D341Med (cell line): Measurements from ENCODE around the gene RASAL1.
A peak's percentile ranks its signal among the peaks of the same experiment; 100 is the strongest.

Experiments used
- DNase-seq: peaks from one replicate; pipeline ENCODE4 v3.0.0; 2012; ENCODE audit warnings: low spot score

Gene RASAL1

GRCh38 chr12:113135178-113136127, at the start of gene RASAL1:
RASAL1 (minus strand) TSS chr12:113135761; CDS start chr12:113135462, 299 bp downstream.
- DNase-seq: peak; percentile 82

GRCh38 chr12:113184900-113185179, 49.3 kb upstream of the RASAL1 start:
- DNase-seq: peak; percentile 95

DNA sequence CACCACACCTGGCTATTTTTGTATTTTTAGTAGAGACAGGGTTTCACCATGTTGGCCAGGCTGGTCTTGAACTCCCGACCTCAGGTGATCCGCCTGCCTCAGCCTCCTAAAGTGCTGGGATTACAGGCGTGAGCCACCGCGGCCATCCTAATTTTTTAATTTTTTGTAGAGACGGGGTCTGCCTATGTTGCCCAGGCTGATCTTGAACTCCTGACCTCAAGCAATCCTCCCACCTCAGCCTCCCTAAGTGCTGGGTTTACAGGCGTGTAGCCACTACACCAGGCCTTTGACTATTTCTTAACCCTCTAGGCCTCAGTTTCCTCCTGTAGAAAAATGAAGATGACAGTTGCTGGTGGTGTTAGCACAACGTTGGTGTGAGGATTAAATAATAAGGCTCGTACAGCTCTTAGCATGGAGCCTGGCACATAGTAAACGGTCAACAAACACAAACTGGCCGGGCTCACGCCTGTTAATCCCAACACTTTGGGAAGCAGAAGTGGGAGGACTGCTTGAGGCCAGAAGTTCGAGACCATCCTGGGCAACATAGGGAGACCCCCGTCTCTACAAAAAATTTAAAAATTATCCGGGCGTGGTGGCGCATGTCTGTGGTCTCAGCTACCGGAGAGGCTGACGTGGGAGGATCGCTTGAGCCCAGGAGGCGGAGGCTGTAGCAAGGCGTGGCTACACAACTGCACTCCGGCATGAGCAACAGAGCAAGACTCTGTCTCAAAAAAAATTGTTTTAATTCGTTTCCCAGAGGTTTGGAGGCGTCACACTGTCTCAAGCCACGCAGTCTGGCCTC, 48.7 kb upstream of the RASAL1 start:
- no peak for DNase-seq

- no peak for DNase-seq
These were observed 47.5 kb upstream of the RASAL1 start for GRCh38 chr12:113183030-113183589.

DNA sequence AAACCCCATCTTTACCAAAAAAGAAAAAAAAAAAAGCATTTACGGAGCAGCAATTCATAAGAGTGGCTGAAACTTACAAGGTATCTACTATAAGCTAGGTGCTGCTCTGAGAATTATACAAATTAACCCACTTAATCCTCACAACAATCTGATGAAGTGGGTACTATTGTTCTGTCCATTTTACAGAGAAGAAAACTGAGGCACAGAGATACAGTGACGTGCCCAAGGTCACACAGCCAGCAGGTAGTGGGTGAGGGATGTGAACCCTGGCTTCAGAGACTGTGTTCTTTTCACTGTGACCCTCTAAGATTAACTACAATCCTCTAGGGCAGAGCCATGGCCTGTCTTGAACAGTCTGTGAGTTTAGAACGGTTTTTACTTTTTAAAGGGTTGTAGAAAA, 46.4 kb upstream of the RASAL1 start:
- DNase-seq: no peak

DNA sequence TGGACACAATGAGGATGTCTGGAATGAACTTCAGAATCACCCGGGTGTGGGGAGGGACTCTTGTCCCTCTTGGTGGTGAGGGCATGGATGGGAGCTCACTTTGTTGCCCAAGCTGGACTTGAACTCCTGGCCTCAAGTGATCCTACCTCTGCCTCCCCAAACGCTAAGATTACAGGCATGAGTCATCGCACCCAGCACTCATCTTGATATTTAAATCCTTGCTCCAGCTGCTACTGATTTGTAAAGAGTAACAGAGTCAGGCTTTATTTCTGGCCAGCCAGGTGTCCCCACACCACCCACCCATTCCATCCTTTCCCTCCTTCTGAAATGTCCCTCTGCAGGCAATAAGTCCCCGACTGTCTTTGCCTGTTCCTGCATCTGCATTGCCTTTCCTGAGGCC, 44.8 kb upstream of the RASAL1 start:
- DNase-seq: no peak

DNA sequence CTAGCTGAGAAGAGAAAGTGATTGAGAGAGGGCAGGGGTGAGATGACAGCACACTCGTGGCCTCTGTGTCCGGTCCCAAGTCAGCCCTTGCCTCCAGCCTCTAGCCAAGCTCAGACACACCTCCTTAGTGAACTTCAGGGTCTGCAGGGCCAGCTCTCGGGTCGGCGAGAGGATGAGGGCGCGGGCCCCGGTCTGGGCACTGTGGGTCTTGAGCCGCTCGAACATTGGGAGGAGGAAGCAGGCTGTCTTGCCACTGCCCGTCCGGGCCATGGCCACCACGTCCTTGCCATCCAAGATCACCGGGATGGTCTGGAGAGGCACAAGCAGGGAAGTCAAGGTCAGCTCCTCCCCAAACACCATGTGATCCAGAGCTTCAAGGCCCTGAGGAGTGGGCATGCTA, 43.5 kb upstream of the RASAL1 start:
- DNase-seq: no peak

- DNase-seq: peak; percentile 87
These were observed 39.2 kb upstream of the RASAL1 start for GRCh38 chr12:113174461-113175384.

- DNase-seq: no peak
These were observed 37.6 kb upstream of the RASAL1 start for GRCh38 chr12:113173081-113173698.

DNA sequence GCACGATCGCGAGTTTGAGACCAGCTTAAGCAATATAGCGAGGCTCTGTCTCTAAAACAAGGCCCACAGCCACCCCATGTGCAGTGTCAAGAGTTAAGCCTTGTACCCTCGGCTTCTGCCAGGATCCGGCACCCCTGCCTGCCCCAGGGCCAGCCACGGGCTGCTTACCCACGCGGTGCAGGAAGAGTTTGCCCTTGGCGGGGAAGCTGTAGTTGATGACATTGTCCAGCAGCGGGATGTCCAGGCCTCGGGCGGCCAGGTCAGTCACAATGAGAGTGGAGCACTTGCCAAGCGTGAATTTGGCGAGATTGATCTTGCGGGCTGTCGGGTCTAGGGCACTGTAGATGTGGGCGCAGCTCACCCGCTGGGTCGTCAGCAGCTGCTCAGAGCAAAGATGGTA, 36.6 kb upstream of the RASAL1 start:
- no peak for DNase-seq

DNA sequence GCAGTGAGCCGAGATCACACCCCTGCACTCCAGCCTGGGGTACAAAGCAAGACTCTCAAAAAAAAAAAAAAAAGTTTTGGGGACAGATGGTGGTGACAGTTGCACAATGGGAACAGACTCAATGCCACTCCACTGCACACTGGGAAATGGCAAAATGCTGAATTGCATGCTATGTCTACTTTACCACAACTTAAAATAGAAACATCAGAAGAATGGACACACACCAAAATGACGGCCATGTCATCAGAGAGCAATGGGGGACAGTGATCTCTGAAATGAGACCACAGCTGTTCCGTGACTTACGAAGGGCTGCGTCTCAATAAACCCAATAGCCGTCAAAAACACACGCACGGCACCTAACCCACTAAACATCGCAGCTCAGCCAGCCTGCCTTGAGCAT, 36.0 kb upstream of the RASAL1 start:
- DNase-seq: no peak

DNA sequence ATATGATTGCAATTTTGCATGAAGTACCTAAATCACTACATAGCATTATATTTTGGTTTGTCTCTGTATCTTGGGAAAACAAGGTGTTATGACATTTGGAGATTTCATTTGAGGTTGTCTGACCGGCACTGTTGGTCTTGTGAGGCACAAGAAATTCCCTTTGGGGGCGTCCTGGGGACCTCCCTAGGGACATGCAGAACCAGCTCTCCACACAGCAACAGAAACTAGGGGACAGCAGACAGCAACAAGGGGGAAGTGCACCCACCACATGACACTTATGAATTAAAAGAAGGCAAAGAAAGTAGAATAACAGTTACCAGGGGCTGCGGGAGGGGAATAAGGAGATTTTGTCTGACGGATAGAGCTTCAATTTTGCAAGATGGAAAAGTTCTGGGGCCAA, 35.4 kb upstream of the RASAL1 start:
- DNase-seq: no peak

DNA sequence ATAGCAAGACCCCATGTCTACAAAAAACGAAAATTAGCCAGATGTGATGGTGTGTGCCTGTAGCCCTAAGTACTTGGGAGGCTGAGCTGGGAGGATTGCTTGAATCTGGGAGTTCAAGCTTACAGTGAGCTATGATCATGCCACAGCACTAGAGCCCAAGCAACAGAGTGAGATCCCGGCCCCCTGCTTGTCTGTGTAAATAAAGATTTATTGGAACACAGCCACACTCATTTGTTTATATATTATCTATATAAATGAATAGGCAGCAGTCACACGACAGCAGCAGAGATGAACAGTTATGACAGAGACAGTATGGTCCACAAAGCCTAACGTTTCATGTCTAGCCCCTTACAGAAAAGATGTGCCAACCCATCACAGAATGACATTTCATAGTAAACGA, 34.9 kb upstream of the RASAL1 start:
- DNase-seq: no peak

DNA sequence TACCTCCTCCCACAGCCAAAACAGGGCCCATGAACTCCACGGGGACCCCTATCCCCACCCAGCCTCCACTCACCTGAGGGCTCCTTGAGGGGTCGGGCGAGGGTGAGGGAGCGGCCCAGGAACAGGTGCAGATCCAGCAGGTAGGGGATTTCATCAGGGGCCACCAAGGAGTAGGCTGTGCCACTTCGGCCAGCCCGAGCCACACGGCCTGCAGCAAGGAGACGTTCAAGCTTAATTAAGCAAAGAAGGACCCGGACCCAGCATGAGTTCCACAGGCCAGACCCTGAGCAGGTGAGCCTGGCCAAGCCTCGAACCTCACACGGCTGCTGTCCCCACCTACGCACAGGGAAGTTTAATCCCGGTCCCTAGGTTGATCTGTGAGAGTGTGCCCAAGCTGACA, 34.1 kb upstream of the RASAL1 start:
- DNase-seq: no peak

DNA sequence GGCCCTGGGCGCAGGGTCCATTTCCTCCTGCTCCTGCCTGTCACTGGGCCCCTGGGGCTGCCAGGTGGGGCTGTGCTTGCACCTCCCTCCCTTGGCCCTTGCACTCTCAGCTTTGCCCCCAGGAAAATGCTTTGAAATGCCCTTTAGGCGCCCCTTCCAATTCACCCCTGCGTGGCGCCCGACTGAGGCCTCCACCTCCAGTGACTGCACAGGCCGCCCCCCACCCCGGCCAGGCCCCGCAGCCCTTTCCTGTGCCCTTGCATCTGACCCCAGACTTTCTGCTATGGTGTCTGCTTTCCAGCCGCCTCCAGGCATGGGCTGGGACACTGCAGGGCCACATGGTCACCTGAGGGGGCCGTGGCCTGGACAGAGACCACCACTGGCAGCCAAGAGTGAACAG, 32.3 kb upstream of the RASAL1 start:
- no peak for DNase-seq

- DNase-seq: no peak
These were observed 30.2 kb upstream of the RASAL1 start for GRCh38 chr12:113165521-113166450.

GRCh38 chr12:113164014-113164413, 28.5 kb upstream of the RASAL1 start:
- DNase-seq: no peak

DNA sequence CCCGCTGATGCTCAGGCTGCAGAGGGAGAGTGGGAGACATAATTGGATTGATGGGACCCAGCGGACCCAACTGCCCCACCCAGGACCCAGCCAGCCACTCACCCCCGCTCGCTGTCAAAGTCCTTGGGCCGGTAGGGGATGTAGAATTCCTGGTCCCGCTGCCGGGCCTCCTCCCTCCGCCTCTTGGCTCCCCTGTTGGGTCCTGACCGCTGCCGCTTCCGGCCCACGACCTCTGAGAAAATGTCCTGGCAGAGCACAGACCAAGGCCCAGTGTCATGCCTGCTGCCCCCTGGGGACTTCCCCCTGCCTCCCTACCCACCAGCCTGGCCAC, 27.4 kb upstream of the RASAL1 start:
- no peak for DNase-seq

GRCh38 chr12:113162102-113163029, 26.8 kb upstream of the RASAL1 start:
- no peak for DNase-seq
